ENCODE data around the gene ADAMTS6.
"Not testable (repeated sequence)": the region's sequence is repeated elsewhere in the genome, so short reads cannot be mapped to it uniquely, and the experiment has no call there.

ADAMTS6 gene

GRCh38 chr5:65489119-65489518 is 7.4 kb upstream of the ADAMTS6 start:
- no peak overlapping the region for H3K27ac ChIP-seq (ENCODE audit: extremely low read depth, low read depth, low read length)
- H3K36me3 ChIP-seq (ENCODE audit: control insufficient read depth in 2 of 2, insufficient read depth in 1 of 2, low read length in 2 of 2), result no peaks in the 10 kb centered on the region
- no peak for TF ChIP-seq HOXD13 (CRISPR knock-in tag; IDR thresholded peaks at IDR 0.05; ENCODE audit: borderline replicate concordance)
- no peak for TF ChIP-seq ZNF169 (tag by site-specific recombination; IDR thresholded peaks at IDR 0.05)
- TF ChIP-seq INSM2 (tag by site-specific recombination; IDR thresholded peaks at IDR 0.05), result no peak
- no peak for TF ChIP-seq PBX3 (CRISPR knock-in tag; IDR thresholded peaks at IDR 0.05)
- no peak for TF ChIP-seq ZNF776 (tag by site-specific recombination; IDR thresholded peaks at IDR 0.05; ENCODE audit: borderline replicate concordance)
- no peak for TF ChIP-seq KLF17 (tag by site-specific recombination; IDR thresholded peaks at IDR 0.05)
- TF ChIP-seq ZNF510 (tag by site-specific recombination; IDR thresholded peaks at IDR 0.05; ENCODE audit: insufficient replicate concordance), result no peak
- TF ChIP-seq ZNF23 (tag by site-specific recombination; IDR thresholded peaks at IDR 0.05; ENCODE audit: borderline replicate concordance), result no peak
- TF ChIP-seq MYNN (tag by site-specific recombination; IDR thresholded peaks at IDR 0.05; ENCODE audit: borderline replicate concordance), result no peak
- no peak for TF ChIP-seq ZNF140 (tag by site-specific recombination; IDR thresholded peaks at IDR 0.05)
- TF ChIP-seq SCRT1 (tag by site-specific recombination; IDR thresholded peaks at IDR 0.05; ENCODE audit: borderline replicate concordance), result no peak
- TF ChIP-seq ZBTB48 (tag by site-specific recombination; IDR thresholded peaks at IDR 0.05), result no peak
- TF ChIP-seq ZNF777 (tag by site-specific recombination; IDR thresholded peaks at IDR 0.05; ENCODE audit: borderline replicate concordance), result no peak
- TF ChIP-seq ZNF274 (IDR thresholded peaks at IDR 0.05; ENCODE audit: low read length), result no peak
- TF ChIP-seq ZNF274 (tag by site-specific recombination; IDR thresholded peaks at IDR 0.05; ENCODE audit: borderline replicate concordance), result no peak
- no peak for TF ChIP-seq CTCF (tag by site-specific recombination; IDR thresholded peaks at IDR 0.05)
- TF ChIP-seq ZNF514 (tag by site-specific recombination; IDR thresholded peaks at IDR 0.05), result no peak
- TF ChIP-seq ZNF19 (tag by site-specific recombination; IDR thresholded peaks at IDR 0.05; ENCODE audit: low read depth), result no peak
- H3K4me1 ChIP-seq (ENCODE audit: control insufficient read depth, insufficient read depth, low read length), result no peaks in the 10 kb centered on the region
- ChIA-PET POLR2A (no interaction called here), CTCF (no interaction called here)
- no peak overlapping the region for H3K4me3 ChIP-seq (ENCODE audit: low read depth, low read length)
- H3K9me3 ChIP-seq (ENCODE audit: control insufficient read depth, insufficient read depth, low read depth, low read length), result no peaks in the 10 kb centered on the region

- H3K27ac ChIP-seq (ENCODE audit: extremely low read depth, low read depth, low read length); H3K9me3 ChIP-seq (ENCODE audit: control insufficient read depth, insufficient read depth, low read depth, low read length); H3K4me1 ChIP-seq (ENCODE audit: control insufficient read depth, insufficient read depth, low read length); H3K36me3 ChIP-seq (ENCODE audit: control insufficient read depth in 2 of 2, insufficient read depth in 1 of 2, low read length in 2 of 2); H3K4me3 ChIP-seq (ENCODE audit: low read depth, low read length); POLR2A ChIA-PET; CTCF ChIA-PET: not testable (repeated sequence)
- TF ChIP-seq ZNF549 (tag by site-specific recombination; IDR thresholded peaks at IDR 0.05), result peak; percentile 29; the same call in 1 of the 2 replicates
These were observed 6.4 kb upstream of the ADAMTS6 start for GRCh38 chr5:65488038-65488687.

GRCh38 chr5:65486803-65487202 is 5.1 kb upstream of the ADAMTS6 start:
- H3K4me1 ChIP-seq (ENCODE audit: control insufficient read depth, insufficient read depth, low read length); H3K4me3 ChIP-seq (ENCODE audit: low read depth, low read length); H3K9me3 ChIP-seq (ENCODE audit: control insufficient read depth, insufficient read depth, low read depth, low read length); POLR2A ChIA-PET; H3K36me3 ChIP-seq (ENCODE audit: control insufficient read depth in 2 of 2, insufficient read depth in 1 of 2, low read length in 2 of 2); H3K27ac ChIP-seq (ENCODE audit: extremely low read depth, low read depth, low read length): not testable (repeated sequence)
- CTCF ChIA-PET, result interaction anchor here (0.6 to 1.4 kb wide), 3 partner anchors 33 to 676 kb away, joined by 3 to 5 read pairs (median 4); no protein-coding TSS in a partner anchor

Measured in HEK293 (cell line).